ENCODE results near the gene CLCC1.

- no peak for TF ChIP-seq CTCF (IDR thresholded peaks at IDR 0.05)
- no peak for TF ChIP-seq POLR2A (IDR thresholded peaks at IDR 0.05)
Observed at GRCh38 chr1:108960719-108961118, 2.6 kb downstream of the CLCC1 start.

Measured in adrenal gland (tissue), 5 donors.